Ovary (tissue), 3 donors: ENCODE results near the gene COBL.

Experiments
- CTCF ChIP-seq, 3 donors: fragments of 450-650 bp in 2 of 3; fragments of 200-600 bp in 1 of 3; IDR thresholded peaks; one replicate each; pipeline versions ENCODE4 v1.5.1 to v1.8.0; 2016 to 2022; ENCODE audit warnings: antibody characterized with exemption in 3 of 3, mild to moderate bottlenecking in 1 of 3
- EP300 ChIP-seq: sonication (generic); formaldehyde crosslinking; IDR thresholded peaks from one replicate; pipeline ENCODE4 v1.6.1; 2017; ENCODE audit warnings: antibody characterized with exemption
- POLR2A ChIP-seq: fragments of 450-650 bp; IDR thresholded peaks from one replicate; pipeline ENCODE4 v1.6.1; 2017; ENCODE audit warnings: antibody characterized with exemption, mild to moderate bottlenecking, moderate library complexity
- donor health status: DM: no; HTN: no; CAD: no.

- TF ChIP-seq CTCF (IDR thresholded peaks at IDR 0.05) (no peak), EP300 (no peak), POLR2A (no peak)
Measured at GRCh38 chr7:51111241-51111940, 205.2 kb downstream of the COBL start.
